Activated naive CD8-positive, alpha-beta T cell treated with anti-CD3 and anti-CD28 coated beads, Interleukin-2, amount 10 ng/mL, durations not matched to agents 7 days and 5 days (primary cell): ENCODE data around the gene CCDC73. TPM values are rescaled to one million over a fixed set of nuclear protein-coding genes. Genes with fewer than 3 reads are reported as not detected.
"Not testable (repeated sequence)": the region's sequence is repeated elsewhere in the genome, so short reads cannot be mapped to it uniquely, and the experiment has no call there.

Experiments
- ATAC-seq: fragments of 150-1000 bp; cut with Tn5 transposase; one replicate; pipeline ENCODE4 v1.10.0; 2021; ENCODE audit warnings: low read depth, moderate library complexity
- POLR2A ChIA-PET: fragments of 350-600 bp; sonication (Branson Sonifier 250); formaldehyde crosslinking; loops from one replicate; lab custom pipeline; 2021; ENCODE audit warnings: antibody characterized with exemption; lab: Charles Lee
- DNase-seq: peaks from one replicate; pipeline ENCODE4 v3.0.0; 2021
- H3K27ac Mint-ChIP-seq: one replicate; pipeline ENCODE4 v1.8.0; 2022; ENCODE audit warnings: mild to moderate bottlenecking, mixed read lengths
- H3K27me3 Mint-ChIP-seq: one replicate; pipeline ENCODE4 v1.8.0; 2022; ENCODE audit warnings: mild to moderate bottlenecking, moderate library complexity, mixed read lengths
- H3K36me3 Mint-ChIP-seq: one replicate; pipeline ENCODE4 v1.8.0; 2021; ENCODE audit warnings: mild to moderate bottlenecking, mixed read lengths
- H3K4me1 Mint-ChIP-seq: one replicate; pipeline ENCODE4 v1.8.0; 2021; ENCODE audit warnings: mixed read lengths
- H3K4me3 Mint-ChIP-seq: one replicate; pipeline ENCODE4 v1.8.0; 2022; ENCODE audit warnings: mild to moderate bottlenecking, moderate library complexity, mixed read lengths
- H3K9me3 Mint-ChIP-seq: one replicate; pipeline ENCODE4 v1.8.0; 2021; ENCODE audit warnings: mixed read lengths
- total RNA-seq, 2 experiments: library from RNA; stranded (reverse); gene quantifications; one replicate each; pipeline ENCODE4 v1.2.3, GENCODE V29; 2021

CCDC73 gene
- total RNA-seq, 2 experiments from 2014 or later: 0.14 TPM; not detected in 1

- POLR2A ChIA-PET: no interaction called here
- H3K27ac Mint-ChIP-seq: no peak overlapping the region
- H3K9me3 Mint-ChIP-seq: no peaks in the 10 kb centered on the region
- DNase-seq (no peak), ATAC-seq (no peak)
- H3K36me3 Mint-ChIP-seq: no peaks in the 10 kb centered on the region
- peaks cover 19% of the 10 kb centered on the region for H3K27me3 Mint-ChIP-seq
- no peak overlapping the region for H3K4me3 Mint-ChIP-seq
- peaks cover 9% of the 10 kb centered on the region for H3K4me1 Mint-ChIP-seq
These were observed 31.7 kb upstream of the CCDC73 start for GRCh38 chr11:32826113-32826512.

- ATAC-seq, H3K27ac Mint-ChIP-seq, H3K36me3 Mint-ChIP-seq, DNase-seq, H3K9me3 Mint-ChIP-seq, H3K4me1 Mint-ChIP-seq, H3K27me3 Mint-ChIP-seq, POLR2A ChIA-PET, H3K4me3 Mint-ChIP-seq: not testable (repeated sequence)
These were observed 29.2 kb upstream of the CCDC73 start for GRCh38 chr11:32823617-32824016.

GRCh38 chr11:32821917-32822560 is 27.6 kb upstream of the CCDC73 start:
- Mint-ChIP-seq H3K9me3 (no peaks in the 10 kb centered on the region), H3K36me3 (no peaks in the 10 kb centered on the region), H3K27ac (no peak overlapping the region), H3K27me3 (peaks cover 6% of the 10 kb centered on the region), H3K4me1 (peaks cover 4% of the 10 kb centered on the region), H3K4me3 (no peak overlapping the region)
- ATAC-seq (no peak), DNase-seq (no peak)
- POLR2A ChIA-PET: no interaction called here

GRCh38 chr11:32821517-32821916 is 27.1 kb upstream of the CCDC73 start:
- no peaks in the 10 kb centered on the region for H3K36me3 Mint-ChIP-seq
- peaks cover 4% of the 10 kb centered on the region for H3K4me1 Mint-ChIP-seq
- H3K4me3 Mint-ChIP-seq: no peak overlapping the region
- no peak overlapping the region for H3K27ac Mint-ChIP-seq
- ATAC-seq: no peak
- POLR2A ChIA-PET: no interaction called here
- DNase-seq: no peak
- no peaks in the 10 kb centered on the region for H3K9me3 Mint-ChIP-seq
- H3K27me3 Mint-ChIP-seq: peaks cover 6% of the 10 kb centered on the region

GRCh38 chr11:32820497-32820896 is 26.0 kb upstream of the CCDC73 start:
- Mint-ChIP-seq H3K4me1 (peaks cover 4% of the 10 kb centered on the region), H3K9me3 (no peaks in the 10 kb centered on the region), H3K4me3 (no peak overlapping the region), H3K36me3 (no peaks in the 10 kb centered on the region), H3K27ac (no peak overlapping the region), H3K27me3 (peaks cover 10% of the 10 kb centered on the region)
- POLR2A ChIA-PET: no interaction called here
- ATAC-seq (no peak), DNase-seq (no peak)

GRCh38 chr11:32819187-32819586 is 24.7 kb upstream of the CCDC73 start:
- Mint-ChIP-seq H3K4me3 (no peak overlapping the region), H3K4me1 (peaks cover 4% of the 10 kb centered on the region), H3K27ac (no peak overlapping the region), H3K36me3 (no peaks in the 10 kb centered on the region), H3K27me3 (peaks cover 10% of the 10 kb centered on the region), H3K9me3 (no peaks in the 10 kb centered on the region)
- POLR2A ChIA-PET: no interaction called here
- no peak for DNase-seq
- no peak for ATAC-seq

GRCh38 chr11:32817852-32818183 is 23.4 kb upstream of the CCDC73 start:
- DNase-seq: no peak
- POLR2A ChIA-PET: no interaction called here
- peaks cover 4% of the 10 kb centered on the region for H3K4me1 Mint-ChIP-seq
- H3K27ac Mint-ChIP-seq: no peak overlapping the region
- no peaks in the 10 kb centered on the region for H3K9me3 Mint-ChIP-seq
- peaks cover 10% of the 10 kb centered on the region for H3K27me3 Mint-ChIP-seq
- H3K36me3 Mint-ChIP-seq: no peaks in the 10 kb centered on the region
- H3K4me3 Mint-ChIP-seq: no peak overlapping the region
- ATAC-seq: no peak

GRCh38 chr11:32817181-32817851 is 22.9 kb upstream of the CCDC73 start:
- DNase-seq (no peak), ATAC-seq (no peak)
- H3K4me1 Mint-ChIP-seq: peaks cover 4% of the 10 kb centered on the region
- POLR2A ChIA-PET: no interaction called here
- H3K27ac Mint-ChIP-seq: no peak overlapping the region
- no peaks in the 10 kb centered on the region for H3K9me3 Mint-ChIP-seq
- H3K36me3 Mint-ChIP-seq: no peaks in the 10 kb centered on the region
- peaks cover 10% of the 10 kb centered on the region for H3K27me3 Mint-ChIP-seq
- no peak overlapping the region for H3K4me3 Mint-ChIP-seq

GRCh38 chr11:32809313-32809712 is 14.9 kb upstream of the CCDC73 start:
- H3K36me3 Mint-ChIP-seq: no peaks in the 10 kb centered on the region
- ATAC-seq: peak; percentile 89
- peak; percentile 40 for DNase-seq
- H3K27me3 Mint-ChIP-seq: peaks cover 2% of the 10 kb centered on the region
- H3K4me1 Mint-ChIP-seq: no peaks in the 10 kb centered on the region
- H3K27ac Mint-ChIP-seq: no peak overlapping the region
- H3K9me3 Mint-ChIP-seq: no peaks in the 10 kb centered on the region
- no peak overlapping the region for H3K4me3 Mint-ChIP-seq
- POLR2A ChIA-PET: no interaction called here

- Mint-ChIP-seq H3K4me3 (no peak overlapping the region), H3K36me3 (no peaks in the 10 kb centered on the region), H3K9me3 (no peaks in the 10 kb centered on the region), H3K27me3 (peaks cover 7% of the 10 kb centered on the region), H3K4me1 (peaks cover 4% of the 10 kb centered on the region), H3K27ac (no peak overlapping the region)
- ATAC-seq: no peak
- POLR2A ChIA-PET: no interaction called here
- DNase-seq: no peak
These were observed 2.0 kb upstream of the CCDC73 start for GRCh38 chr11:32796425-32796824.

GRCh38 chr11:32792948-32793475 is 1.4 kb downstream of the CCDC73 start:
- Mint-ChIP-seq H3K27me3 (peaks cover 20% of the 10 kb centered on the region), H3K36me3 (no peaks in the 10 kb centered on the region), H3K9me3 (no peaks in the 10 kb centered on the region), H3K4me1 (peaks cover 4% of the 10 kb centered on the region), H3K27ac (no peak overlapping the region), H3K4me3 (peak overlapping the region; percentile 60)
- ATAC-seq (no peak), DNase-seq (peak; percentile 57)
- POLR2A ChIA-PET: no interaction called here

- H3K27me3 Mint-ChIP-seq: peaks cover 22% of the 10 kb centered on the region
- DNase-seq (no peak), ATAC-seq (no peak)
- H3K4me1 Mint-ChIP-seq: peaks cover 4% of the 10 kb centered on the region
- POLR2A ChIA-PET: no interaction called here
- H3K4me3 Mint-ChIP-seq: peak overlapping the region; percentile 60
- no peak overlapping the region for H3K27ac Mint-ChIP-seq
- H3K9me3 Mint-ChIP-seq: no peaks in the 10 kb centered on the region
- H3K36me3 Mint-ChIP-seq: no peaks in the 10 kb centered on the region
These were observed 2.1 kb downstream of the CCDC73 start for GRCh38 chr11:32792111-32792947.

- H3K36me3 Mint-ChIP-seq: no peaks in the 10 kb centered on the region
- no peak overlapping the region for H3K27ac Mint-ChIP-seq
- H3K4me3 Mint-ChIP-seq: no peak overlapping the region
- no peaks in the 10 kb centered on the region for H3K9me3 Mint-ChIP-seq
- no peak for DNase-seq
- ATAC-seq: no peak
- peaks cover 4% of the 10 kb centered on the region for H3K4me1 Mint-ChIP-seq
- POLR2A ChIA-PET: no interaction called here
- H3K27me3 Mint-ChIP-seq: peaks cover 22% of the 10 kb centered on the region
These were observed 3.5 kb downstream of the CCDC73 start for GRCh38 chr11:32790916-32791315.
